CD14-positive monocyte (primary cell): Measurements from ENCODE around the gene ADAMTS8. TPM values are rescaled to one million over a fixed set of nuclear protein-coding genes. Genes with fewer than 3 reads are reported as not detected.
"Not testable (repeated sequence)": the region's sequence is repeated elsewhere in the genome, so short reads cannot be mapped to it uniquely, and the experiment has no call there.

Source experiments
- DNase-seq, 3 donors: peaks; one replicate each; pipeline ENCODE4 v3.0.0-alpha.2; 2011 to 2022
- H2AFZ ChIP-seq: 2 replicates; pipeline ENCODE4 v1.6.0; 2012; ENCODE audit warnings: mild to moderate bottlenecking, low read depth, low read length, inconsistent platforms; ENCODE audit not compliant: insufficient read depth, poor library complexity, severe bottlenecking
- H3K27ac ChIP-seq, 2 donors: 1 replicate in 1 of 2; 2 replicates in 1 of 2; pipeline ENCODE4 v1.5.1; 2012 to 2013; ENCODE audit warnings: low read length in 2 of 2, control low read depth in 1 of 2, inconsistent platforms in 1 of 2, low read depth in 1 of 2, mild to moderate bottlenecking in 1 of 2
- H3K27me3 ChIP-seq, 2 donors: one replicate each; pipeline versions ENCODE4 v1.6.0 to v1.6.1; 2011 to 2013; ENCODE audit warnings: low read length in 2 of 2; ENCODE audit not compliant: control insufficient read depth in 2 of 2, insufficient read depth in 2 of 2
- H3K36me3 ChIP-seq, 2 donors: replicated peaks in 1 of 2; 1 replicate in 1 of 2; 2 replicates in 1 of 2; pipeline versions ENCODE4 v1.5.1 to v1.6.1; 2012 to 2013; ENCODE audit warnings: low read length in 2 of 2, control low read depth in 1 of 2, inconsistent platforms in 1 of 2, mild to moderate bottlenecking in 1 of 2; ENCODE audit not compliant: insufficient read depth in 2 of 2, control insufficient read depth in 1 of 2
- H3K4me1 ChIP-seq, 2 donors: 1 replicate in 1 of 2; 2 replicates in 1 of 2; pipeline versions ENCODE4 v1.5.1 to v1.6.1; 2012 to 2013; ENCODE audit warnings: low read length in 2 of 2, control low read depth in 1 of 2, inconsistent platforms in 1 of 2, mild to moderate bottlenecking in 1 of 2, moderate library complexity in 1 of 2; ENCODE audit not compliant: insufficient read depth in 2 of 2, control insufficient read depth in 1 of 2
- H3K4me2 ChIP-seq: replicated peaks from 2 replicates; pipeline ENCODE3; 2012; ENCODE audit warnings: low read length, moderate library complexity, mild to moderate bottlenecking; ENCODE audit not compliant: poor library complexity, severe bottlenecking; ENCODE audit errors: extremely low read depth
- H3K4me3 ChIP-seq, 3 experiments: fragments of 200-600 bp in 1 of 3; sonication (generic) in 1 of 3; replicated peaks in 1 of 3; 1 replicate in 2 of 3; 2 replicates in 1 of 3; pipeline ENCODE4 v1.5.1; 2011 to 2013; ENCODE audit warnings: low read length in 3 of 3, mild to moderate bottlenecking in 3 of 3, control low read depth in 2 of 3, low read depth in 2 of 3, inconsistent platforms in 1 of 3, moderate library complexity in 1 of 3
- H3K79me2 ChIP-seq: 2 replicates; pipeline ENCODE4 v1.6.0; 2012; ENCODE audit warnings: mild to moderate bottlenecking, control low read depth, inconsistent platforms, low read length, moderate library complexity; ENCODE audit not compliant: insufficient read depth
- H3K9ac ChIP-seq: 2 replicates; pipeline ENCODE4 v1.6.0; 2017; ENCODE audit warnings: low read length, mild to moderate bottlenecking; ENCODE audit not compliant: insufficient read depth, poor library complexity, severe bottlenecking
- H3K9me3 ChIP-seq, 2 donors: replicated peaks in 1 of 2; 1 replicate in 1 of 2; 2 replicates in 1 of 2; pipeline versions ENCODE4 v1.5.1 to v1.6.1; 2012 to 2013; ENCODE audit warnings: low read length in 2 of 2, control low read depth in 1 of 2; ENCODE audit not compliant: control insufficient read depth in 1 of 2, insufficient read depth in 1 of 2
- H4K20me1 ChIP-seq: 2 replicates; pipeline ENCODE4 v1.6.0; 2012; ENCODE audit warnings: mild to moderate bottlenecking, low read length, control low read depth, moderate library complexity; ENCODE audit not compliant: insufficient read depth
- H3K27ac Mint-ChIP-seq, 7 donors: one replicate each; pipeline ENCODE4 v1.8.0; 2020; ENCODE audit warnings: mild to moderate bottlenecking in 7 of 7, mixed read lengths in 7 of 7, moderate library complexity in 6 of 7, inconsistent platforms in 2 of 7
- H3K27me3 Mint-ChIP-seq, 3 donors: one replicate each; pipeline ENCODE4 v1.8.0; 2021 to 2022; ENCODE audit warnings: low read depth in 3 of 3, mild to moderate bottlenecking in 3 of 3, mixed read lengths in 3 of 3, moderate library complexity in 3 of 3, inconsistent platforms in 1 of 3
- H3K36me3 Mint-ChIP-seq, 2 donors: one replicate each; pipeline ENCODE4 v1.8.0; 2020; ENCODE audit warnings: mixed read lengths in 2 of 2, inconsistent platforms in 1 of 2, mild to moderate bottlenecking in 1 of 2
- H3K4me1 Mint-ChIP-seq: one replicate; pipeline ENCODE4 v1.8.0; 2020; ENCODE audit warnings: mild to moderate bottlenecking, mixed read lengths
- H3K4me3 Mint-ChIP-seq, 2 donors: one replicate each; pipeline ENCODE4 v1.8.0; 2020; ENCODE audit warnings: mild to moderate bottlenecking in 2 of 2, mixed read lengths in 2 of 2, moderate library complexity in 1 of 2
- H3K9me3 Mint-ChIP-seq, 7 donors: one replicate each; pipeline ENCODE4 v1.8.0; 2020 to 2022; ENCODE audit warnings: mixed read lengths in 7 of 7, mild to moderate bottlenecking in 6 of 7, moderate library complexity in 6 of 7, inconsistent platforms in 2 of 7
- CTCF ChIP-seq: fragments of 200-600 bp; IDR thresholded peaks from one replicate; pipeline ENCODE4 v1.8.0; 2022; ENCODE audit warnings: antibody characterized with exemption, mild to moderate bottlenecking
- WGBS: methylation state at CpG from one replicate; pipeline ENCODE4 v1.1.5; 2013; ENCODE audit warnings: missing lambda C conversion rate; ENCODE audit not compliant: insufficient coverage; 5-methylcytosine and 5-hydroxymethylcytosine counted together
- intact Hi-C, 2 donors: fragments of 100-400 bp; cut with micrococcal nuclease; formaldehyde crosslinking; loops; one replicate each; pipeline versions ENCODE4 v1.15.0 to v1.15.1; 2023
- polyA plus RNA-seq, 3 donors: library from polyadenylated mRNA; depleted of rRNA in 1 of 3; unstranded in 2 of 3; stranded (reverse) in 1 of 3; fragments of 300-500 nt in 2 of 3; fragments of >200 nt in 1 of 3; fragmentation: Illumina TruSeq in 2 of 3; gene quantifications; 1 replicate in 2 of 3; 2 replicates in 1 of 3; pipeline ENCODE4 v1.2.3, GENCODE V29; 2012 to 2021

Gene ADAMTS8
- polyA plus RNA-seq, 3 donors: not detected

GRCh38 chr11:130439876-130440275 is 11.5 kb upstream of the ADAMTS8 start:
- Mint-ChIP-seq H3K27me3 (peaks cover 7 to 14% (median 13%) of the 10 kb centered on the region in 3 donors), H3K9me3 (peaks cover 0 to 10% (median 2%) of the 10 kb centered on the region in 7 donors), H3K4me1 (peaks cover 11% of the 10 kb centered on the region), H3K4me3 (no peak overlapping the region), H3K27ac (peak overlapping the region in 1 of 7 donors; percentile 4), H3K36me3 (no peaks in the 10 kb centered on the region)
- H3K36me3 ChIP-seq: no peaks in the 10 kb centered on the region
- H3K79me2 ChIP-seq: no peaks in the 10 kb centered on the region
- no peak for TF ChIP-seq CTCF
- no peak for DNase-seq
- H3K4me3 ChIP-seq: no peak overlapping the region
- H4K20me1 ChIP-seq: no peaks in the 10 kb centered on the region
- no peak overlapping the region for H3K4me2 ChIP-seq
- no peak overlapping the region for H3K27ac ChIP-seq
- H3K27me3 ChIP-seq: no peaks in the 10 kb centered on the region
- no peaks in the 10 kb centered on the region for H3K4me1 ChIP-seq
- no peaks in the 10 kb centered on the region for H3K9me3 ChIP-seq
- 96% methylated on average over 3 of the region's 6 CpGs for WGBS
- intact Hi-C loops: no loop called here
- no peak overlapping the region for H2AFZ ChIP-seq
- no peak overlapping the region for H3K9ac ChIP-seq

GRCh38 chr11:130439160-130439519 is 10.7 kb upstream of the ADAMTS8 start:
- no peaks in the 10 kb centered on the region for H3K9me3 ChIP-seq
- H3K4me3 ChIP-seq: no peak overlapping the region
- H3K27ac ChIP-seq: no peak overlapping the region
- Mint-ChIP-seq H3K4me3 (no peak overlapping the region), H3K27me3 (peaks cover 7 to 14% (median 9%) of the 10 kb centered on the region in 3 donors), H3K9me3 (peaks cover 0 to 10% (median 2%) of the 10 kb centered on the region in 7 donors), H3K27ac (no peak overlapping the region), H3K4me1 (peaks cover 11% of the 10 kb centered on the region), H3K36me3 (no peaks in the 10 kb centered on the region)
- no peaks in the 10 kb centered on the region for H3K4me1 ChIP-seq
- whole genome bisulfite sequencing: 40% methylated on average over 3 of the region's 4 CpGs
- H3K36me3 ChIP-seq: no peaks in the 10 kb centered on the region
- DNase-seq: no peak
- no peak overlapping the region for H3K4me2 ChIP-seq
- no peaks in the 10 kb centered on the region for H3K79me2 ChIP-seq
- no peak for TF ChIP-seq CTCF
- intact Hi-C loops: no loop called here
- H3K27me3 ChIP-seq: no peaks in the 10 kb centered on the region
- H2AFZ ChIP-seq: peak overlapping the region; percentile 34
- H3K9ac ChIP-seq: no peak overlapping the region
- H4K20me1 ChIP-seq: no peaks in the 10 kb centered on the region

- H3K4me1 ChIP-seq, H3K36me3 ChIP-seq, H4K20me1 ChIP-seq, DNase-seq, intact Hi-C loops, H3K9ac ChIP-seq, H3K36me3 Mint-ChIP-seq, H3K9me3 Mint-ChIP-seq, H3K4me3 Mint-ChIP-seq, H3K27ac Mint-ChIP-seq, H3K27ac ChIP-seq, H3K4me3 ChIP-seq, H3K4me2 ChIP-seq, H3K79me2 ChIP-seq, H3K9me3 ChIP-seq, H3K27me3 ChIP-seq: not testable (repeated sequence)
- peaks cover 11% of the 10 kb centered on the region for H3K4me1 Mint-ChIP-seq
- peak overlapping the region; percentile 34 for H2AFZ ChIP-seq
- H3K27me3 Mint-ChIP-seq: peaks cover 7 to 10% (median 9%) of the 10 kb centered on the region in 3 donors
- 83% methylated on average over 8 of the region's 10 CpGs for WGBS
Observed at GRCh38 chr11:130438401-130439159, 10.2 kb upstream of the ADAMTS8 start.
